ENCODE results near the gene STK16.

STK16 gene

DNA sequence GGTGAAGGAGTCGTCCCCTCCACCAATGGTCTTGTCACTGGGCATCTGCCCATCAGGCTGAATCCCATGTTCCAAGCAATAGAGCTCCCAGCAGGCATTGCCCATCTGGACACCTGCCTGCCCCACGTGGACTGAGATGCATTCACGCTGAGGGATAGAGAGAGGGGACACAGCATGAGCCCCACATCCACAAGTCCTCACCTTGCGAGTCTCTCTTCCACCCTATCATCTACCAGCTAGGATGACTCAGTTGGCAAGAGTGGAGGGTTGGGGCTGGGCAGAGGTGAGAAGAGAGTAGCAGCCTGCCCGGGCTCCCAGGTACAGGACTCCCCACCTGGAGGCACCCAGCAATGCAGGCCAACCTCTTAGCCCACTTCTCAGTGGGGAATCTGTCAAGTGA, 6.8 kb downstream of the STK16 start:
- Histone ChIP-seq H4K5ac (ENCODE audit: low read length) (no peak overlapping the region), H4K8ac (ENCODE audit: low read depth, low read length) (no peak overlapping the region), H3K27ac (ENCODE audit: low read depth, low read length) (no peak overlapping the region), H3K56ac (ENCODE audit: low read length) (no peak overlapping the region), H2BK15ac (replicated peaks; ENCODE audit: low read depth) (no peak overlapping the region), H3K79me2 (ENCODE audit: control insufficient read depth, insufficient read depth, low read length) (peaks cover 2% of the 10 kb centered on the region), H3K23ac (ENCODE audit: low read length) (peak overlapping the region; percentile 80), H3K27me3 (ENCODE audit: insufficient read depth, low read length, poor library complexity) (peaks cover 16% of the 10 kb centered on the region), H3K4ac (ENCODE audit: low read depth, low read length) (no peak overlapping the region), H3K36me3 (ENCODE audit: control insufficient read depth, insufficient read depth, low read length) (no peaks in the 10 kb centered on the region), H2BK120ac (ENCODE audit: low read depth, low read length) (no peak overlapping the region), H2AK5ac (ENCODE audit: low read length) (no peak overlapping the region), H2BK5ac (ENCODE audit: low read length) (peak overlapping the region; percentile 50), H3K4me1 (ENCODE audit: control insufficient read depth, low read depth, low read length) (peaks cover 5% of the 10 kb centered on the region), H3K4me2 (ENCODE audit: low read length) (no peak overlapping the region), H3K18ac (ENCODE audit: low read length) (no peak overlapping the region), H3K79me1 (ENCODE audit: low read length) (peaks cover 2% of the 10 kb centered on the region), H3K9ac (ENCODE audit: low read length) (no peak overlapping the region), H3K4me3 (ENCODE audit: low read length) (no peak overlapping the region)
- WGBS (ENCODE audit: extremely low coverage, insufficient coverage, low lambda C conversion rate), result no CpG with 5 or more reads among the region's 5 CpGs
- DNase-seq, result no peak

GRCh38 chr2:219252570-219252899, 7.3 kb downstream of the STK16 start:
- Histone ChIP-seq H3K18ac (ENCODE audit: low read length) (no peak overlapping the region), H3K27ac (ENCODE audit: low read depth, low read length) (no peak overlapping the region), H2BK5ac (ENCODE audit: low read length) (no peak overlapping the region), H3K56ac (ENCODE audit: low read length) (peak overlapping the region; percentile 87), H3K4me2 (ENCODE audit: low read length) (peak overlapping the region; percentile 67), H3K4me3 (ENCODE audit: low read length) (peak overlapping the region; percentile 1), H3K27me3 (ENCODE audit: insufficient read depth, low read length, poor library complexity) (peaks cover 16% of the 10 kb centered on the region), H3K9ac (ENCODE audit: low read length) (peak overlapping the region; percentile 75), H4K8ac (ENCODE audit: low read depth, low read length) (no peak overlapping the region), H3K23ac (ENCODE audit: low read length) (no peak overlapping the region), H2BK15ac (replicated peaks; ENCODE audit: low read depth) (no peak overlapping the region), H2AK5ac (ENCODE audit: low read length) (no peak overlapping the region), H3K4me1 (ENCODE audit: control insufficient read depth, low read depth, low read length) (peaks cover 5% of the 10 kb centered on the region), H4K5ac (ENCODE audit: low read length) (no peak overlapping the region), H3K79me2 (ENCODE audit: control insufficient read depth, insufficient read depth, low read length) (peaks cover 2% of the 10 kb centered on the region), H2BK120ac (ENCODE audit: low read depth, low read length) (no peak overlapping the region), H3K36me3 (ENCODE audit: control insufficient read depth, insufficient read depth, low read length) (no peaks in the 10 kb centered on the region), H3K79me1 (ENCODE audit: low read length) (peaks cover 2% of the 10 kb centered on the region), H3K4ac (ENCODE audit: low read depth, low read length) (no peak overlapping the region)
- no peak for DNase-seq
- no CpG with 5 or more reads among the region's 9 CpGs for WGBS (ENCODE audit: extremely low coverage, insufficient coverage, low lambda C conversion rate)

DNA sequence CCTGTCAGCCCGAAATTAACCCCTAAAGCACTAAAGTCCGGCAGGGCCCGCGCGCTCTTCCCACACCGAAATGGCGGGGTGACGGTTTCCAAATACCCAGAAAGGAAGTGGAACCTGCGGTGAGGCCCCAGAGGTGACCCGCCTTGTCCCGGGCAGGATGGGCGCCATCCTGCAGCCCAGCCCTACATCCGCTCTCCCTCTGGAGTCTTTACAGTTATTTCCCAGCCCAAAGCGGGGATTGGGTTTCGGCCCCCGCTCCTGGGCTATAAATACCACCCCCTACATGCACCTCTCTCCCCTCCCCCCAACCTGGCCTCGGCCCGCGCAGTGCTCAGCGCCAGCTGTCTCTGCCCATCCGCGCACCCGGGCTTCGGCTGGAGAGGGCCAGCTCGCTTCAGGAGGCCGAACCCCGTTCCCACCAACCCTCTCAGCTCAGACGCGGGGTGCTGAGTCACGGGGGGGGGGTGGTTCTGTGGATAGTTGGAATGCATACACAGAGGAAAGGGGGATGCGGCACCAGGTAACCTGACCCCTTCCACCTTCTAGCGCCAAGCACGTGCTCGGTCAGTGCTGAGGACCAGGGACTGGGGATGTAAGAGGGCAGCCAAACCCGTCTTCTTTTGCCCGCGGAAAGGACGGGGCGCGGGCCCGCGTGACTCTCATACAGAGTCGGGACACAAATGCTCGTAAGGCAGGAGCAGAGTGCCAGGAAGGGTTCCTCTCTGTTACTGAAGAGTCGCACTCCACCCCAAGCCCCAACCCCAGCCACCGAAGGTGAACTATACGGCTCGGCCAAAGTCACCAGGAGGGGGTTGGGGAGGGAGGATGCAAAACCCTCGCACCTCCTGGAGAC, 7.8 kb downstream of the STK16 start, which contains the start of gene TUBA4B:
TUBA4B (plus strand) TSS at position 344 of the 853 bp plus-strand sequence; CDS start at position 509, 165 bp downstream.
- H2BK15ac ChIP-seq (replicated peaks; ENCODE audit: low read depth), result no peak within 1 kb of the TSS
- H3K4me1 ChIP-seq (ENCODE audit: control insufficient read depth, low read depth, low read length), result peaks cover 5% of the 10 kb centered on the region
- no peak within 1 kb of the TSS for H4K5ac ChIP-seq (ENCODE audit: low read length)
- peak within 1 kb of the TSS; percentile 5 for H3K4ac ChIP-seq (ENCODE audit: low read depth, low read length)
- no peaks in the 10 kb centered on the region for H3K36me3 ChIP-seq (ENCODE audit: control insufficient read depth, insufficient read depth, low read length)
- no peak within 1 kb of the TSS for H3K27ac ChIP-seq (ENCODE audit: low read depth, low read length)
- peaks cover 2% of the 10 kb centered on the region for H3K79me2 ChIP-seq (ENCODE audit: control insufficient read depth, insufficient read depth, low read length)
- H3K79me1 ChIP-seq (ENCODE audit: low read length), result peaks cover 2% of the 10 kb centered on the region
- no peak within 1 kb of the TSS for H2BK120ac ChIP-seq (ENCODE audit: low read depth, low read length)
- H3K23ac ChIP-seq (ENCODE audit: low read length), result peak within 1 kb of the TSS; percentile 80
- peak within 1 kb of the TSS; percentile 75 for H3K9ac ChIP-seq (ENCODE audit: low read length)
- peak within 1 kb of the TSS; percentile 75 for H3K4me2 ChIP-seq (ENCODE audit: low read length)
- H3K56ac ChIP-seq (ENCODE audit: low read length), result peak within 1 kb of the TSS; percentile 87
- no peak within 1 kb of the TSS for H2AK5ac ChIP-seq (ENCODE audit: low read length)
- peak within 1 kb of the TSS; percentile 10 for H3K4me3 ChIP-seq (ENCODE audit: low read length)
- H3K27me3 ChIP-seq (ENCODE audit: insufficient read depth, low read length, poor library complexity), result peaks cover 16% of the 10 kb centered on the region
- peak; percentile 73 for DNase-seq
- H4K8ac ChIP-seq (ENCODE audit: low read depth, low read length), result no peak within 1 kb of the TSS
- peak within 1 kb of the TSS; percentile 34 for H3K18ac ChIP-seq (ENCODE audit: low read length)
- peak within 1 kb of the TSS; percentile 50 for H2BK5ac ChIP-seq (ENCODE audit: low read length)
- no CpG with 5 or more reads among the region's 49 CpGs for WGBS (ENCODE audit: extremely low coverage, insufficient coverage, low lambda C conversion rate)

DNA sequence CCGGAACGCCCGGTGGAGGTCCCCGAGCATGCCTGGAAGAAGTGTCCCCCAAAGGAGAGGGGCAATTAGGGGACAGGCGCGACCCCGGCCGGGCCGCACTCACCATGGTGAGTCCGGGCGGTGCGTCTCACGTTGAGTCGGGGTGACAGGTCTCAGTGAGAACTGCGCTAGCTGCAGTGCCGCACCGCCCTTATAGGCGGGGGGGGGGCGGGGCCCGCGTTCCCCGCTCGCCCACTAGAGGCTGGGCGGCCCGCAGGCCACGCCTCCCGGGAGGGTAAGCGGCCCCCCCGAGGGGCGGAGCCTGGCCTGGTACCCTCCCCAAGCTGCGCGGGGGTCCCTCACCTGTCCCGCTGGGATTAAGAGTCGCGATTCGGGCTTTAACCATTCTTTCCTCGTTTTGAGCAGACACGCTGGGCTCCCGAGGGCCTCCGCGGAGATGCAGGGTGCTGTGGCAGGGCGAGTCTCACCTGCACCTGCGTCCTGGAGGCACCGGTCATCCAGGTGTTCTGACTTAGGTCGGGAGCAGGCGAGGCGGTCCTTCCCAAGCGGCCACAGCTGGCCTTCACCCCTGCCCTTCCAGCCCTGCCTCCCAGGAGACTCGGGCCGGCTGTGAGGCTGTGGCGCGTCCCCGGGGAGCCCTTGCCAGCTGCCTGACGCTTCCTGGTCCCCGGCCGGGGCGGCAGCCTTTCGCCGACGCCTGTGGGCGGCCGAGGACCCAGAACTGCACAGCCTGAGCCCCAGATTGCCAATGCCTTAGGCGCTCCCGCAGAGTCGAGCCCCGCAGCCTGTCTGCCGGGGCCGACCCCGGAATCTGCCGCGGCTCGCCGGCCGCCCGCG, 8.7 kb downstream of the STK16 start, which contains the start of gene TUBA4A:
TUBA4A (minus strand) TSS at position 166 of the 837 bp plus-strand sequence; CDS start at position 106, 60 bp downstream.
- Histone ChIP-seq H3K27me3 (ENCODE audit: insufficient read depth, low read length, poor library complexity) (peaks cover 16% of the 10 kb centered on the region), H3K27ac (ENCODE audit: low read depth, low read length) (no peak within 1 kb of the TSS)
- peak; percentile 81 for DNase-seq

GRCh38 chr2:219254590-219255201, 9.4 kb downstream of the STK16 start:
- Histone ChIP-seq H2BK5ac (ENCODE audit: low read length) (no peak overlapping the region), H2AK5ac (ENCODE audit: low read length) (no peak overlapping the region), H3K79me2 (ENCODE audit: control insufficient read depth, insufficient read depth, low read length) (peaks cover 2% of the 10 kb centered on the region), H3K36me3 (ENCODE audit: control insufficient read depth, insufficient read depth, low read length) (no peaks in the 10 kb centered on the region), H3K4ac (ENCODE audit: low read depth, low read length) (no peak overlapping the region), H2BK15ac (replicated peaks; ENCODE audit: low read depth) (no peak overlapping the region), H3K9ac (ENCODE audit: low read length) (no peak overlapping the region), H3K27ac (ENCODE audit: low read depth, low read length) (no peak overlapping the region), H3K4me1 (ENCODE audit: control insufficient read depth, low read depth, low read length) (peaks cover 5% of the 10 kb centered on the region), H3K27me3 (ENCODE audit: insufficient read depth, low read length, poor library complexity) (peaks cover 16% of the 10 kb centered on the region), H3K18ac (ENCODE audit: low read length) (no peak overlapping the region), H2BK120ac (ENCODE audit: low read depth, low read length) (no peak overlapping the region), H3K4me2 (ENCODE audit: low read length) (no peak overlapping the region), H3K56ac (ENCODE audit: low read length) (no peak overlapping the region), H3K23ac (ENCODE audit: low read length) (no peak overlapping the region), H4K5ac (ENCODE audit: low read length) (no peak overlapping the region), H3K4me3 (ENCODE audit: low read length) (no peak overlapping the region), H3K79me1 (ENCODE audit: low read length) (peaks cover 2% of the 10 kb centered on the region), H4K8ac (ENCODE audit: low read depth, low read length) (no peak overlapping the region)
- no peak for DNase-seq
- WGBS (ENCODE audit: extremely low coverage, insufficient coverage, low lambda C conversion rate), result no CpG with 5 or more reads among the region's 12 CpGs

More for the DNA sequence above, 8.7 kb downstream of the STK16 start, which contains the start of gene TUBA4A:
- Histone ChIP-seq H2BK5ac (ENCODE audit: low read length) (no peak within 1 kb of the TSS), H3K36me3 (ENCODE audit: control insufficient read depth, insufficient read depth, low read length) (no peaks in the 10 kb centered on the region), H3K4me3 (ENCODE audit: low read length) (peak within 1 kb of the TSS; percentile 10), H3K18ac (ENCODE audit: low read length) (peak within 1 kb of the TSS; percentile 34), H3K4ac (ENCODE audit: low read depth, low read length) (peak within 1 kb of the TSS; percentile 5), H3K23ac (ENCODE audit: low read length) (no peak within 1 kb of the TSS), H2BK15ac (replicated peaks; ENCODE audit: low read depth) (no peak within 1 kb of the TSS), H4K8ac (ENCODE audit: low read depth, low read length) (no peak within 1 kb of the TSS), H3K4me2 (ENCODE audit: low read length) (peak within 1 kb of the TSS; percentile 75), H2BK120ac (ENCODE audit: low read depth, low read length) (no peak within 1 kb of the TSS), H3K9ac (ENCODE audit: low read length) (peak within 1 kb of the TSS; percentile 75), H3K79me2 (ENCODE audit: control insufficient read depth, insufficient read depth, low read length) (peaks cover 2% of the 10 kb centered on the region), H4K5ac (ENCODE audit: low read length) (no peak within 1 kb of the TSS), H3K56ac (ENCODE audit: low read length) (peak within 1 kb of the TSS; percentile 87), H3K79me1 (ENCODE audit: low read length) (peaks cover 2% of the 10 kb centered on the region), H2AK5ac (ENCODE audit: low read length) (no peak within 1 kb of the TSS), H3K4me1 (ENCODE audit: control insufficient read depth, low read depth, low read length) (peaks cover 5% of the 10 kb centered on the region)
- WGBS (ENCODE audit: extremely low coverage, insufficient coverage, low lambda C conversion rate), result no CpG with 5 or more reads among the region's 76 CpGs

All from mesendoderm (in vitro differentiated cells).